ENCODE results near the gene HYCC2.

- TF ChIP-seq CTCF (conservative IDR thresholded peaks at IDR 0.05) = no peak
- no peak for TF ChIP-seq ZFX (IDR thresholded peaks at IDR 0.05)
Measured at GRCh38 chr2:201038855-201039254, 32.6 kb downstream of the HYCC2 start.

Data from C4-2B (cell line).